Putamen (tissue), 1 donor: Measurements from ENCODE around the gene CSF2RB.

Experiments used
- DNase-seq: peaks from one replicate; pipeline ENCODE4 v3.0.0-alpha.2; 2016; ENCODE audit warnings: low spot score

CSF2RB gene

DNA sequence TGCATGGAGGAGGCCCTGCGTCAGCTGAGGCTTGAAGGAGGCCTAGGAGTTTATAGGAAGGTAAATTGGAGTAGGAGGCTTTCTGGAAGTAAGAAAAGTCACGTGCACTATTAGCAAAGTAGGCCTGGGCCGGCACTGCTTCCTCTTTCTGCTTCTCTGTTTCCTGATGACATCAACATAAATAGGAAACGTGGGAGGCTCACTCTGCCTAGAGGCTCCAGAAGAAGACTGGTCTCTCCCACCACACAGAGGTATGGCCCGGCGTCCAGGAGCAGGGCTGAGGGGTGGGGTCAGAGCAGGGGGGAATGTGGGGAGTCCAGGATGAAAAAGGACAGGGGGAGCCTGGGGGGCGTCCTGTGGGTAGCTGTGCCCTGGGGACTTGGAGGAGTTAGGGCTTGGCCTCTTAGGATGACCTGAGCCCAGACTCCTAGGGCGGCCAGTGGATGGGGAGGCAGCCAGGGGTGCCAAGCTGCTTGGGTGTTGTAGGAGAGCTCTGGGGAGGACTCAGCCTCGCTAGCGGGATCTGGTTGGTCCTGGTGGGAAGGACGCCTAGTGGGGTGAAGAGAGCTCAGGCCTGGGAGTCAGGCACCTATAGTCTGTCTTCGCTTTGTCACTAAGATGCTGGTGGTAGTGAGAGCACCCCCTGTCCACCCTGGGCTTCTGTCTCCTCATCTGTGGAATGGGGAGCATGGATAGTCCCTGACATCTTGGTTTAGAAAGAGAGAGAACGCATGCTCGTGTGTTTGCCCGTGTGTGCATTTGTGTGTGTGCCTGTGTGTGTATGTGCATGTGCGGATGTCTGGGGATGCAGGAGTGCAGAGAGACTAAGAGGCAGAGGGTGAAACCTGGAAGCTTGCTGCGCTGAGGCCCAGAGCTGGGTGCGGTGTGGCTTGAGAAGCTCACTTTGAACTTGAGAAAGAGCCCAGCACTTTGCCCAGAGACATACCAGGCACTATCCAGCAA lies at the start of gene CSF2RB:
Gene CSF2RB (plus strand): TSS at position 202 of the 963 bp plus-strand sequence. CDS start 8,580 bp downstream, outside the sequence.
- DNase-seq: peak; percentile 29

DNA sequence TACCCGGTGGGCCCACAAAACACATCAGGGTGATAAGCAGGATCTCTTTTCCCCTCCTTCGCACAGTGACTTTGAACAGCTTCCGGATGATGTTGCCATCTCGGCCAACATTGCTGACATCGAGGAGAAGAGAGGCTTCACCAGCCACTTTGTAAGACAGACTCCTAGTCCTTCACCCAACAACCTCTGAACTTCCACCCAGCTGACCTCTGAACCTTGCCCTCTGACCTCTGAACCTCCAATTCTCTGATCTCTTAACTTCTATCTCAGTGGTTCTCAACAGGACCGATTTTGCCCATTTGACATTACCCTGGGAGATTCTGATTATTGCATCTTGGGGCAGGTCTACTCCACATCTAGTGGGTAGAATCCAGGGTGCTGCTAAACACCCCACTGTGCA lies 49.4 kb upstream of the CSF2RB start:
- DNase-seq: no peak

DNA sequence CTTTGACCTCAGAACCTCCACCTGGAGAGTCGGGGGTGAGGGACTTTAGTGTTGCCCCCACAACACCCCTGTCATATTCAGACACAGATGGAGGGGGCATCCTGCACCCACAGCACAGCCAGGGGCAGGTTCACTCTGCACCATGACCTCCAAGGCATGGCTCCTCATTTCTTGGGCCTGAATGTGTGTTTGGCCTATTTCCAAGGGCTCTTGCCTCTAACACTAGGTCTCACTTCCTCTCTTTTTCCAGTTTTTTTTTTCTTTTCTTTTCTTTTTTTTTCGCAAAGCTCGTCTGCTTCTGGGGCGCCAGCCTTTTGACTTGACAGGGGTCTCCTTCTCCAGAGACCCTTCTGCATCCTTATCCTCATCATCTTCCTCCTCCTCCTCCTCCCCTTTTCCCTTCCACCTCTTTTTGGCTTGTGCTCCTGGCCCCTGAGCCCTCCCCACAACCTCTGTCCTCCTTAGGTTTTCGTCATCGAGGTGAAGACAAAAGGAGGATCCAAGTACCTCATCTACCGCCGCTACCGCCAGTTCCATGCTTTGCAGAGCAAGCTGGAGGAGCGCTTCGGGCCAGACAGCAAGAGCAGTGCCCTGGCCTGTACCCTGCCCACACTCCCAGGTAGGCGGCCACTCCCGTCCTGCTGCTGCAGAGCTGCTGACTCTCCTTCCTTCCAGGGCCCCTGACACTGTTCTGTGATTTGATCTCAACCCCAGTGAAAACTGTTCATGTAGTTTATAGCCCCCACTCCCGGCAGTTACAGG lies 48.8 kb upstream of the CSF2RB start:
- DNase-seq: no peak

DNA sequence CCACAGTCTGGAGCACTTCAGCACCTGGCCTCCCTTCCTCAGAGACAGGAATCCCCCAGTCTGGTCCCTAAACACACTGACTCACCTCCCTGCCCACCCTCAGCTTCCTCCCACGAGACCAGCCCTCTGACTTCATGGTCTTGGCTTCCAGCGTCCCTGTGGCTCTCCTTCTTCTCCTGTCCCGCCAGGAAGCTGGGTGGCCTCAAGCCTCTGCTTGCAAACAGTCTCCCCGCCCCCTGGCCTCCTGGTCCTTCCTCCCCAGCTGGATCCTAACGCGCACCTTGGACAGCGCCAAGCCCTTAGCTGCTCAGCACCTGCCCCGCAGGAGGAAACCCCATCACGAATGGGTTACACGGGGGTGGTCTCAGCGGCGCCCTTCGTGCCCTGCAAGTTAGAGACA lies 48.1 kb upstream of the CSF2RB start:
- DNase-seq: no peak

DNA sequence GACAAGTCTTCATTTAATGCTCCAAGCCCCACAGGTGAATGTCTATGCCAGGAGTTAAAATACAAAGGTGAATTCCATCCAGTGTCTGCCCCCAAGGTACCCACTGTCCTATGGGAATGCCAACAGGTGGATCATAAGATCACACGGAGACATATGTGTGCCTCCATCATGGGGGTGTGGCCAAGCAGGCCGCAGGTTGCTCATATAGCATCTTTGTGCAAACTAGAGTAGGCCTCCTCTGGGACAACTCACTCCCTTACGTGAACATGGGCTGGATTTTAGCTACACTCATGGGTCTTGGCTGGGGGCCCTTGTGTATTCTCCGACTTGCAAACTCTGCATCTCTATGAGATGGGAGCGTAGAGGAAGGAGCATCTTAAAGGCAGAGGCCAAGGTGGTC lies 45.7 kb upstream of the CSF2RB start:
- no peak for DNase-seq

DNA sequence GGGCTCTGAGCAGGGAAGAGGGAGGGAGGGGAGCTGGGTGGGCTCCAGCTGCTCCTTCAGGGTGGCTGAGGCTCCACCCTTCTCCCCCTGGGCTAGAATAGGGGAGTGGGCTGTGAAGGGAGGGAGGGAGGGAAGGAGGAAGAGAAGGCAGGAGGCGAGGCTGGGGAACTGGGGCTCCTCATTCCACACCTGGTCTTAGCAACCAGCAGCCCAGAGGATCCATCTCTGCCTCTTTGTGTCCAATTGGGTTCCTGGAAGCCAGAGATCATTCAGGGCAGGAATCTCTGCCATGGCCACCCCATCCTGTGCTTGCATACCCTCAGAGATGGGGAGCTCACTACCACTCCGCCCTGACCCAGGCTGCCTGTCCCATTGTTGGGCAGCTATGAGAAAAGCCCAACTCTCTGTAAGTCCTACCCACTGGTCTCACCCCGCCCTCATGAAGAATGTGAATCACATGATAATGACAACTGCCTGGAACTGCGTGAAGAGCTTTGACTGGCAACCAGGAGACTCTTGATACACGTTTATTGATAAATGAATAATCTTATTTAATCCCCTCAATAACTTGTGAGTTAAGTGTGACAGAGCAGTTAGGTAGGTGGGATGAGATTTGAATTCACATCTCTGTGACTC lies 44.8 kb upstream of the CSF2RB start:
- DNase-seq: no peak

DNA sequence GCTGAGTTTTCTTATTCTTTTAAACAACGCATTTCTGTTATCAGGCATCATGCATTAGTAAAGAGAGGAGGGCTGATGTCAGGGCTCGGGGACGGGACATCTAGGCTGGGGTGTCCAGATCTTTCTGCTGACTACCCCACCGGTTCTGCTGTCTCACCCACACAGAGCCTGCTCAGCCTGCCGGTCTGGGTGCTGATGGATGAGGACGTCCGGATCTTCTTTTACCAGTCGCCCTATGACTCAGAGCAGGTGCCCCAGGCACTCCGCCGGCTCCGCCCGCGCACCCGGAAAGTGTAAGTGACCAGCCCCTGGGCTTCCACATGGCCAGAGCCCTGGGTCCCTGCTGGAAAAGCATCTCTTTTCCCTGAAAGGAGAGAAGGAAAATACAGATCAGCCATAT lies 43.2 kb upstream of the CSF2RB start:
- no peak for DNase-seq

DNA sequence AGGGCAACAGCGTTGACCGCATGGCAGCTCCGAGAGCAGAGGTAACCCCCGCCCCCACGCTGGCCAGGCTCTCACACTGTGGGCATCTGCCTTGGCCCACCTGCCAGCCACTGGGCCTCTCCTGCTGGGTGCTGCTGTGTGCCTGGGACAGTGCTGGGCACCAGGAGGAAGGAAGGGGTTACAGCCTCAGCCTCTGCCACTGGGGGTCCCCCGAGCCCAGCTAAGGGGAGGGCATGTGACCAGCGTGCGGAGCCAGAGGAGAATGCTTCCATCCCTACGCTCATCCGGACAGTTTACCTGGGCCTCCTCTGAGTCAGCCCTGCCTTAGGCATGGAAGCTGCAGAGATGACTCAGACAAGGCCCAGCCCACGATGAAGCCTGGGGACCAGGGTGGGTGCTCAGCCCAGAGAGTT lies 41.8 kb upstream of the CSF2RB start:
- DNase-seq: no peak

DNA sequence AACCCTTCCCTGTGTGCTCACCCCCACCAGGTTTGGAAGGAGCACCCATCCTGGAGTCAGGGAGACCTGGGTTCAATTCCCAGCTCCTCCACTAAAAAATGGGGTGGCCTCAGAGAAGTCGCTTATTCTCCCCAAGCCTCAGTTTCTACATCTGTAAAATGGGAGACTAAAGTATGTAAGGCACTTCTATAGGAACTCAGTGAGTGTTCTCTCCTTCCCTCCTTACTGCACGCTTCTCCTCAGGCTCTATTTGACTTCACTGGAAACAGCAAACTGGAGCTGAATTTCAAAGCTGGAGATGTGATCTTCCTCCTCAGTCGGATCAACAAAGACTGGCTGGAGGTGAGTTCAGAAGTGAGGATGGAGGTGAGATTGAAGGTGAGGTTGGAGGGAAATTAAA lies 41.3 kb upstream of the CSF2RB start:
- DNase-seq: no peak

DNA sequence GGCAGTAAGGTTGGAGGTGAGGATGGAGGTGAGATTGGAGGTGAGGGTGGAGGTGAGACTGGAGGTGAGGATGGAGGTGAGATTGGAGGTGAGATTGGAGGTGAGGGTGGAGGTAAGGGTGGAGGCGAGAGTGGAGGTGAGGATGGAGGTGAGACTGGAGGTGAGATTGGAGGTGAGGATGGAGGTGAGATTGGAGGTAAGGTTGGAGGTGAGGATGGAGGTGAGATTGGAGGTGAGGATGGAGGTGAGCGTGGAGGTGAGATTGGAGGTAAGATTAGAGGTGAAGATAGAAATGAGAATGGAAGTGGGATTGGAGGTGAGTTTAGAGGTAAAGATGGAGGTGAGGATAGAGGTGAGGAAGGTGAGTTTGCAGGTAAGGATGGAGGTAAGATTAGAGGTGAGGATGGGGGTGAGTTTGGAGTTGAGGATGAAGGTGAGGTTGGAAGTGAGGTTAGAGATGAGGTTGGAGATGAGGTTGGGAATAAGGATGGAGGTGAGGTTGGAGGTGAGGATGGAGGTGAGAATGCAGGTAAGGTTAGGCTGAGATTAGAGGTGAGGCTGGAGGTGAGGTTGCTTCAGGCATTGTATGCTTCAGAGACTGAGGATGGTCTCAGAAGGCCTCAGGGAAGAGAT lies 40.4 kb upstream of the CSF2RB start:
- DNase-seq: no peak

DNA sequence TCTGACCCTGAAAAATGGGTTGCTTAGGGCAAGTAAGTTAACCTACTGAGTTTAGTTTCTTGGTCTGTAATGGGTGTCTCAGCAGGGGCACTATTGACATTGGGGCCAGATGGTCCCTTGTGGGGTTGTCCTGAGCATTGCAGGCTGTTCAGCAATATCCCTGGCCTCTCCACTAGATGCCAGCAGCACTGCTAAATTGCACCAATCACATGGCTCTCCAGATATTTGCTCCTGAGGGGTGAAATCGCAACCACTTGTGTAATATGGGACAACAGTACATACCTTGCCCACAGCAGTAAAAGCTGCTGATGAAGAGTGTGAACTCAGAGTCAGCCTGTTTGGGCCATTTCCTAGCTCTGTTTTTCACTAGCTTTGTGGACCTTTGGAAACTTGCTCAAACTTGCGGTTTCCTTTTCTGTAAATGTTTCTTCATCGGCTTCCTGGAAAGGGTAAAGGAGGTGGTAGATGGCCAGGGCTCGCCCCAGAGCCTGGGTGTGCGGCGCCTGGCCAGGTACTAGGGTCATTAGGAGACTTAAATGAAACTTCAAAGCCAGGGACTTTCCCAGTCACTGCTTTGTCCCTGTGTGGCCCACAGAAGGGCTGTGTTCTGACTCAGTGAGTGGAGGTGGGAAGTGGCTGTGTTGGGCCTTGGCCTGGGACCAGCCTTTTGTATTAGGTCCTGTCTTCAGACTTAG lies 39.7 kb upstream of the CSF2RB start:
- no peak for DNase-seq

DNA sequence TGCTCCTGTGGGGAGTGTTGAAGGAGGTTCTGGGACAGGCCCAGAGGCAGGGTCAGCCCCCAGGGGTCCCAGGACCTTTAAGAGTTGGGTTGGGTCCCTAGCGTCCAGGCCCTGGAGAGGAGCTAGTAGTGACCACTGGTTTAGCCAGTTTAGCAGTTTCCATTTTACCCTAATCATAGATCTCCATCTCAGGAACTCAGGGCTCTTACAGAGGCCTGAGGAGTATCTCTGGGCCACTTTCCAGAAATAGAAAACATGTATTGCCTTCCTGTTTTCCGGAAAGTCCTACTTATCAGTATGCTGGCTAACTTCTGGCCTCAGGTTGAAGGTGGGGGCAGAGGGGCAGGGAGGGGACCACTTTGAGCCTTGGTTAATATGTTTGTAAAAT lies 39.1 kb upstream of the CSF2RB start:
- no peak for DNase-seq

DNA sequence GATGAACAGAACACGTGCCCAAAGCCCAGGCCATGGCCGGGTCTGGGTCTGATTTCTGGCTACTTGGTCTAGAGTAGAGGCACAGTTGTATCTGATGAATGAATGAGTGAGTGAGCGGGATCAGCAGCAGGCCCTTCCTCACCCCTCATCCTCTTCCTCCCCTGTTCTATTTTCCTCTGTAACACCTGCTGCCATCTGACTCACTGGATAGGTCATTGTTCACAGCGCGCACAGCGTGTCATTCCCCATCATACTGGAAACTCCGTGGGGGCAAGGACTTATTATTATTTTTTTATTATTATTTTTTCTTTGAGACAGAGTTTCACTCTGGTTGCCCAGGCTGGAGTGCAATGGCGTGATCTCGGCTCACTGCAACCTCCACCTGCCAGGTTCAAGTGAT lies 38.7 kb upstream of the CSF2RB start:
- no peak for DNase-seq

DNA sequence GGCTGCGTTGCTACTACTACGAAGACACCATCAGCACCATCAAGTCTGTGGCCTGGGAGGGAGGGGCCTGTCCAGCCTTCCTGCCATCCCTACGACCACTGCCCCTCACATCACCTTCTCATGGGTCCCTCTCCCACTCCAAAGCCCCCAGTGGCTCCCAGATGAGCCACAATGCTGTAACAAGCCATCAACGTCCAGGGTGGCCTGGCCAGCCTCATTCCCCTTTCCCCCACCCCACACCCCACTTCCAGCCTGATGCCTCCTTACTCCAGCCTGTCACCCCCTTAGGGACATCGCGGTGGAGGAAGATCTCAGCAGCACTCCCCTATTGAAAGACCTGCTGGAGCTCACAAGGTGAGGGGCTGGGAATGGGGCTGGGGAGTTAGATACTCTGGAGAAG lies 37.7 kb upstream of the CSF2RB start:
- no peak for DNase-seq

DNA sequence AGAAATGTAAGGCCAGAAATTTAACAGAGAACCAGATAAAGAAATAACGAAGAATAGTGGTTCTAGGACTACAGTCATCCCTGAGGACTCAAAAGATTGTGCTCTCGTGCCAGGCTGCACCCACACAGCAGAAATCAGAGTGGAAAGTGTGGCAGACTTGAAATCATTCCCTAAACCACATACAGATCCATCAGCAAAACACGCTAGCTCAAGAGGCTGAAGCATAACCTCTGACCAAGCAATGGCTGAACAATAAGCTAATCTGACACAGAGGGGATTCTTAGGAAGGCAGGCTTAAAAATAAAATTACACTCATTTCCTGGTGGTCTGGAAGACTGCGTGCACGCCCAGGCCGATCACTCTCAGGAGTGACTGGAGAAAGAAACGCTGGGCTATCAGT lies 33.7 kb upstream of the CSF2RB start:
- DNase-seq: no peak

DNA sequence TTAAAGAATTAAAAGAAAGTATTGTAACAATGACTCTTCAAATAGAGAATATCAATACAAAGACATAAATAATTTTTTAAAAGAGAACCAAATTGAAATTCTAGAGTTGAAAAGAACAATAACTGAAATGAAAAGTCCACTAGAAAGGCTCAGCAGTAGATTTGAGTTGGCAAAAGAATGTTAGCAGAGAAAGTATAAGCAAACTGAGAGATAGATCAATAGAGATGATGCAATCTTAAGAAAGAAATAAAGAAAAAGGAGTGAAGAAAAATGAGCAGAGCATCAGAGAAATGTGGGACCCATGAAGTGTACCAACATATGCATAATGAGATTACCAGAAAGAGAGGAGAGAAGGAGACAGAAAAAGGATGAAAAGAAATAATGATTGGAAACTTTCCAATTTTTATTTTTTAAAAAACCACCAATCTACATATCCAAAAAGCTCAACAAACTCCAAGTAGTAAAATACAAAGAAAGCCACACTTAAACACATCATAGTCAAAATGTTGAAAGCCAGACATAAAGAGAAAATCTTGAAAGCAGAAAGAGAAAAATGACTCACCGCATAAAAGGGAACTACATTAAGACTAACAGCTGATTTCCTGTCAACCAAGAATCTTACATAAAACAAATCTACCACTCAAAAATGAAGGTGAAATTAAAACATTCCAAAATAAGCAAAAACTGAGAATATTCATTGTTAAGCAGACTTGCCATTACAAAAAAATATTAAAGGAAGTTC lies 31.8 kb upstream of the CSF2RB start:
- DNase-seq: no peak

DNA sequence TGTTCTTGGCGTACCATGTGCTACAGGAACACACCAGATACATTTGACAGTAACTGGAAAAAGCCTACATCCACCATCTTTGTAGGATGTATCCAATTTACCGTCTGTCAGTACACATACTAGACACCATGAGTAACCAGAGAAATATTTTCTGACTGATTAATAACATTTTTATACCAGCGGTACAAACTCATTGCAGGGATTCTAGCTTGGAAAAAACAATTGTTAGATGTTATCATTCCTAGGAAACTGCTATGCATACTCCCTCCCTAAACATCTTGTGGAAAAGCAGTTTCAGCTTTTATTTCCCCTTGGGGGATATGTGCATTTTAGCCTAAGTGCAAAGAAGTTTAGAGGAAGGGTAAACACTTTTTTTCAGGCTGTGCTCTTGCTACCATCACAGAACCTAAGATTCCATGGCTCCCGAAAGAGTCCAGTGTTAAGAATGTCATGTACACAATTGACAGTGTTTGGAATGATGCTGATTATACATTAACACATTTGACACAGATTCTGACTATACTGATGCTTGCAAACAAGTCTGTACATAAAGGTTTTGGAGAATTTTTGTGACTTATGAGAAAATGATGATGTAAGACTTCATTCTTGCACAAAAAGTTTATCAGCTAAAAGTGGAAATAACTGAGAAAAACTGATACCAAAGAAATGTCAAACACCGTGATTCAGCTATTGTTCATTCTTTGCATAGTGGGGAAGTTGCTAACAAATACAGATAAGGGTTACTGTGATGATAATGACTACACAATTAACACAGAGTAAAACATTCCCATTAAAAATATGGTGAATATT lies 28.9 kb upstream of the CSF2RB start:
- no peak for DNase-seq

DNA sequence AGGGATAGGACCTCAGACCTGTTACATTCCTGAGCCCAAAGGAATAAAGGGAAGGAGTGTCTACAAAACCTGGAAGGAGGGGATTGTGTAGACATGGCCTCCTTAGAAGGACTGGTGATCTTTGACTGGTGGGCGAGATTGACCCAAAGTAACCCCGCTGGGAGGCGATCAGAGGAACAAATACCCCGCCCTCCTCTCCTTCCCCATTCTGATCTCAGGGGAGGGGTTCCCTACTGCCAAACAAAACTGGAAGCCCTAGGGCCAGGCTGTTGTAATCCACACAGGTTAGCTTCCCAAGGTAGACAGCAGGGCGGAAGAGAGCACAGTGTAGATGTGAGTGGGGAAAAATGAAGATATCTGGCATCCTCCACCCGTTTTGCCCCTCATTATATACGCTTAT lies 28.0 kb upstream of the CSF2RB start:
- no peak for DNase-seq

DNA sequence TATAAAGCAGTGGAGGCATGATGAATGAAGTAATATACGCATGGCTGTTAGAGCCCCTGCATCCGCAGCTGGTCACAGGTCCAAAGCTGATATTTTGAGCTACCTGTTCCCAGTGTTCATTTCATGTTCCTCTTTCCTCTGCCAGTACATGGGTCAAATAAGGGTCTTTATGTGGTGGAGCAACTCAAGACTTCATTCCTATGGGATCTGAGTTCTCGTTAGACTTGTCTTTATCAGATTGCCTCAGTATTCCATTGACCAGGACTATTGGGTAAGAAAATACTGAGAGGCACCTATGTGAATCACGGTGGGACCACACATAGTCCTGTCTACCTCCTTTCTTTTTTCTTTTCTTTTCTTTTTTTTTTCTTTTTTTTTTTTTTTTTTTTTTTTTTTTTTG lies 27.4 kb upstream of the CSF2RB start:
- DNase-seq: no peak

DNA sequence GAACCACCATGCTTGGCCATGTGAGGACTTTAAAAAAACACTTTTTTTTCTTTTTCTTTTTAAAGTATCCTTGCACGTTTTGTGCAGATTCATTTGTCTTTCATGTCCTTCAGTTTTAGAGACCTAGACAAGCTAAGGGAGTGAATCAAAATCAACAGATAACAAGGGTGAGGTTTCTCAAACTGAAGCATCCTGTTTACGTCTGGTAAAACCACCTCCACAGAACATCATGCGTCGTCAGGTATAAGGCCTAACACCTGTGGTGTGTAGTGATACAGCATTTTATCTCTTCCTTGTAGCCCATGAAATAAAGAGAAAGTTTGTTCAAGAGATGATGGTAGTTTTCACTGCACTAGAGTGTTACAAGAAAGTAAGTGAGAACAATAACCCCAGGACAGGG lies 26.3 kb upstream of the CSF2RB start:
- no peak for DNase-seq
